HL-60 (cell line): ENCODE data around the gene CSF1R.
"Not testable (repeated sequence)": the region's sequence is repeated elsewhere in the genome, so short reads cannot be mapped to it uniquely, and the experiment has no call there.

Experiments used
- SPI1 ChIP-seq: IDR thresholded peaks from 2 replicates; pipeline ENCODE4 v1.6.1; 2012; ENCODE audit warnings: low read depth, mild to moderate bottlenecking, borderline replicate concordance
- TF ChIP-seq, protein P1 (sequence below): IDR thresholded peaks from one replicate; pipeline ENCODE4 v1.5.1; 2011; ENCODE audit warnings: low read length, control low read depth, inconsistent platforms; ENCODE audit not compliant: insufficient read depth

DNA sequence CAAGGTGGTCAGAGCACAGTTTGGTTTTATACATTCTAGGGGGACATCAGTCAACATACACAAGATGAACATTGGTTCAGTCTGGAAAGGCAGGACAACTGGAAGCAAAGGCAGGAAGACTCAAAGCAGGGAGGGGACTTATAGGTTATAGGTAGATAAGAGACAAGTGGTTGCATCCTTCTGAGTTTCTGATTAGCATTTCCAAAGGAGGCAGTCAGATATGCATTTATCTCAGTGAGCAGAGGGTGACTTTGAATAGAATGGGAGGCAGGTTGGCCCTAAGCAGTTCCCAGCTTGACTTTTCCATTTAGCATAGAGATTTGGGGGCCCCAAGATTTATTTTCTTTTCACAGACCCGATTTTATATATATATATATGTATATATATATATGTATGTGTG is 58.3 kb downstream of the CSF1R start:
- TF ChIP-seq, protein P1, sequence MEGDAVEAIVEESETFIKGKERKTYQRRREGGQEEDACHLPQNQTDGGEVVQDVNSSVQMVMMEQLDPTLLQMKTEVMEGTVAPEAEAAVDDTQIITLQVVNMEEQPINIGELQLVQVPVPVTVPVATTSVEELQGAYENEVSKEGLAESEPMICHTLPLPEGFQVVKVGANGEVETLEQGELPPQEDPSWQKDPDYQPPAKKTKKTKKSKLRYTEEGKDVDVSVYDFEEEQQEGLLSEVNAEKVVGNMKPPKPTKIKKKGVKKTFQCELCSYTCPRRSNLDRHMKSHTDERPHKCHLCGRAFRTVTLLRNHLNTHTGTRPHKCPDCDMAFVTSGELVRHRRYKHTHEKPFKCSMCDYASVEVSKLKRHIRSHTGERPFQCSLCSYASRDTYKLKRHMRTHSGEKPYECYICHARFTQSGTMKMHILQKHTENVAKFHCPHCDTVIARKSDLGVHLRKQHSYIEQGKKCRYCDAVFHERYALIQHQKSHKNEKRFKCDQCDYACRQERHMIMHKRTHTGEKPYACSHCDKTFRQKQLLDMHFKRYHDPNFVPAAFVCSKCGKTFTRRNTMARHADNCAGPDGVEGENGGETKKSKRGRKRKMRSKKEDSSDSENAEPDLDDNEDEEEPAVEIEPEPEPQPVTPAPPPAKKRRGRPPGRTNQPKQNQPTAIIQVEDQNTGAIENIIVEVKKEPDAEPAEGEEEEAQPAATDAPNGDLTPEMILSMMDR, result not testable (repeated sequence)
- not testable (repeated sequence) for TF ChIP-seq SPI1
